HG03565 (cell line): Measurements from ENCODE around the gene TSHZ2.

Experiments
- ATAC-seq: cut with Tn5 transposase; IDR thresholded peaks from one replicate; pipeline ENCODE4 v1.9.1; 2021; ENCODE audit warnings: mild to moderate bottlenecking, moderate library complexity; ENCODE audit not compliant: unreplicated experiment

The TSHZ2 gene

DNA sequence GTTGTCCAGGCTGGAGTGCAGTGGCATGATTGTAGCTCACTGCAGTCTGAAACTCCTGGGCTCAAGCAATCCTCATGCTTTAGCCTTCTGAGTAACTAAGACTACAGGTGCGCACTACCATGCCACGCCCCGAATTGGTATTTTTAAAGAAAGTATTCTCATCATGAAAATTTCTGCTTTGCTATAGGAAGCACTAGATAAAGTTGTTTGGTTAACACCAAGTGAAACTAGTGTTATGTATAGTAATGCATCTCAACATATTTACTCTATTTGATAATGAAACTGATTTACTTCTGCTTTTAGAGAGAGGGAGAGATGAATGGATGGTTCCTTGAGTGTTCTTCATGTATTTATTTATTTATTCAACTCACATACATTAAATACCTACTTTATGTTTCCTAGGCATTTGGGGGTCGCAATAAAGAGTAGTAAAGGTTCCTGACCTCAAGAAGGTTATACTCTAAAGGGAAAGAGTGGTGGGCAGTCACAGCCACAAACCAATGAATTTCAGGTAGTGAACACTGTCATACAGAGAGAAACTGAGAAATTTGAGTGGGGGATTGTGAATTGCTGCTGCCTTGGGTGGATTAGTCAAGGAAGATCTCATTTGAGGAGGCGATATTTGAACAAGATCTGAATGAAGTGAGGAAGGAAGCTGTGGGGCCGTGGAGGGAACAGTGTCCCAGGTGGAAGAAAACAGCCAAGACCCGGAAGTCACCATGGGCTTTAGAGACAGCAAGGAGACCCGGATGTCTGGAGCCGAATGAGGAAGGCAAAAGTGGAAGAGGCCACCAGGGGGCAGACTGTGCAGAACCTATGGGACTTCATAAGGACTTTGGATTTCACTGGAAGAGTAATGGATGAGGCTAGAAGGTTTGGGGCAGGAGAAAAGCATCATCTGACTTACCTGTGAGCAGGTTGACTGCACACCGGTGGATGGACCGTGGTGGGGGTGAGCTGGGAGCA, 185.6 kb downstream of the TSHZ2 start:
- peak; percentile 71 for ATAC-seq

DNA sequence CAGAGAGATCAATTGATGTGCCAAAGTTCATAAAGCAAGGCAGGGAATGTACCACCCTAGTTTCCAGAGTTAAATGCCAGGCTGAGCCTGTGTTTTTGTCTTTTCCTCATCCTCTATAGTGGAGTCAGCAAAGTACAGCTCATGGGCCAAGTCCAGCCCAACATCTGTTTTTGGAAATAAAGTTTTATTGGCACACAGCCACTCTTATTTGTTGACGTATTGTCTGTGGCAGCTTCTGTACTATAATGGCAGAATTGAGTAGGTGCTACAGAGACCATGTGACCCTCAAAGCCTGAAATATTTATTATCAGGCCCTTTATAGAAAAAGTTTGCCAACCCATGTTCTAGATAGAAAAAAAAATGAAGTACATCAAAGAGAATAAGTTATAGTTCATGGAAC, 187.0 kb downstream of the TSHZ2 start:
- no peak for ATAC-seq

DNA sequence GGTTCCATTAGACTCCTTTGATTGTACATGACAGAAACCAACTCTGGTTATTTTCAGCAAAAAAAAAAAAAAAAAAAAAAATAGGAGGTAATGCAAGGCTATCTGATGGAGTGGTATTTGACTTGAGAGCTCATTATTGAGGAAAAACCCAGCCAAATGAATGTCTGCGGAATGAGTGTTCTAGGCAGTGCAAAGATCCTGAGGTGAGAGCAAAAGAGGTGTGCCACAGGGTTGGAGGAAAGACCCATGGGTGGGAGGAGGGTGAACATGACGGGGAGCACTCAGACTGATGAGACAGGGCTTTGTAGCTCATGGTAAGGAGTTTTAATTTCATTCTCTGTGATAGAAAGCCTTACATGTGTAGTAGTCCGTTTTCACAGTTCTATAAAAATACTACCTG, 188.9 kb downstream of the TSHZ2 start:
- no peak for ATAC-seq

DNA sequence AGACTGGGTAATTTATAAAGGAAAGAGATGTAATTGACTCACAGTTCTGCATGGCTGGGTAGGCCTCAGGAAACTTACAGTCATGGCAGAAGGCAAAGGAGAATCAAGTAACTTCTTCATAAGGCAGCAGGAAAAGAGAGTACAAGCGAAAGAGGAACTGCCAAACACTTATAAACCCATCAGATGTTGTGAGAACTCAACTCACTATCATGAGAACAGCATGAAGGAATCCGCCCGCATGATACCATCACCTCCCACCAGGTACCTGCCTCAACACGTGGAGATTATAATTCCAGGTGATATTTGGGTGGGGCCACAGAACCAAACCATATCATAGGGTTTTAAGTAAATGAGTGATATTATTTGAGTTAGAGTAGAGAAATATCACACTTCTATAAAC, 189.3 kb downstream of the TSHZ2 start:
- no peak for ATAC-seq

DNA sequence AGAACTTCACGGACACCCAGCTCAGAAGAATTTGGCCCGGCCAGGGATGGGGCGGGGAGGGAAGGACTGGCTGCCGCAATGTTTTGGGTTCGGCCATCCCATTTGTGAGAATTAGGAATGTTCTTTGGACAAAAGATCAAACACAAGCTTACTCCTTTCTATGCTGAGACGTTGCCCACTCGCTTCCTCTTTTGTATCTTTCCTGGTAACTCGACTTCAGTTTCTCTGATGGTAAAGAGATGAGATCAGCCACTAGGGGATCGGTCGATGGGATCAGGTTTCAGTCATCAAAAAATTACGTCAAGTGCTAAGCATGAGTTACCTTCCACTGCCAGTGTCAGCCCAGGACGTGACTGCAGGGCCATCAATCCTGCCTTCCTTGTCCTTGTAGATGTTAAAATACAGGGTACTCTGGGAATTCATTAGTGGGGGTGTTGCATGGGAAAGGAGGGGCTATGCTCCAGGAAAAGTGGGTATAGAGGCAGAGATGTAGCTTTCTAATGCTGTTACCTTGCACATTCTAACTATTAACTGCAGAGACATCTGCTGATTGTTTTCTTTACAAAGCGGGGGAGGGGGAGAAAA, 190.2 kb downstream of the TSHZ2 start:
- ATAC-seq = no peak

DNA sequence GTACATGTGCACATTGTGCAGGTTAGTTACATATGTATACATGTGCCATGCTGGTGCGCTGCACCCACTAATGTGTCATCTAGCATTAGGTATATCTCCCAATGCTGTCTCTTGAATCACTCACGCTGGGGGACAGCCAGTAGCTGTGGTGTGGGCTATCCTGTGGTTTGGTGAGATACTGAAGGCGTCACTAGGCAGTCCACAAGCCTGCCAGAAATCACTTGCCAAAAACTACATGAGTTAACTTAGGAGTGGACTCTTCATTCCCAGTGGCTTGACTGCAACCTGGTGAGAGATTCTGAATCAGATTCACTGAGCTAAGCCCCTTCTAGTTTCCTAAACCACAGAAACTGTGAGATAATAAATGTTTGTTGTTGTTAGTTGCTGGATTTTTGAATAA, 191.3 kb downstream of the TSHZ2 start:
- ATAC-seq = no peak

DNA sequence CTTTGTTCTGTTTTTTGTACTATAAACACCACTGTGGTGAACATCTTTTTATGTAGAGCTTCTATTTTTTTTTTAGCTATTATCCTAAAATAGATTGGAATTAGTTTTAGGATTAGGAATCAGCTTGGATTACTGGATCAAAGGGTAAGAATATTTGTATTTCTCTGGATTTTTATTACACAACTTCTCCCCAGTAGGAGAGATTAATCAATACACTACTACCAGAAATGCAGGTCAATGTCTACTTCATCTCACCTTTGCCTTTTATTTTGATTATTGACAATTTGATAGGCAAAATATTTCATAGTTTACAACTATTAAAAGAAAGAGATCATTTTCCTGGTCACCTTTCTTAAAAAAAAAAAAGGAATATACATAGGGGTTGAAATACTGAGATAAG, 191.9 kb downstream of the TSHZ2 start:
- no peak for ATAC-seq

DNA sequence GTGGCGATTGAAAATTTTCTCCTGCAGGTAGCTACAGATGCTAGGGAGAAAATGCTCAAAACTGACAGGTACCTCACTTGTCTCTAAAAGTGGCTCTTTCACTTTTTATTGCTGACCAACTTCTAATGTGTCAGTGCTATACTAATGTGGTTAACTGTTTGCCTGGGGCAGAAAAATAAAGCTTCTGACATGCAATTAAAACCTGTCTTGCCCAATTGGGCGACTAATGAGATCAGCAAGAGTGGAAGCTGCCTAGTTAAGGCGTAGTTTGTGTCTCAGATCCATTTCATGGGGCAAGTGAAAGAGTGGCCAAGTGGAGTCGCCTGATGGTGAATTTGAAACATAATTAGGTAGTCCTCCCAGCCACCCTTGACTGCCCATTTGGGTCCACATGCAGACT, 193.3 kb downstream of the TSHZ2 start:
- ATAC-seq = no peak

DNA sequence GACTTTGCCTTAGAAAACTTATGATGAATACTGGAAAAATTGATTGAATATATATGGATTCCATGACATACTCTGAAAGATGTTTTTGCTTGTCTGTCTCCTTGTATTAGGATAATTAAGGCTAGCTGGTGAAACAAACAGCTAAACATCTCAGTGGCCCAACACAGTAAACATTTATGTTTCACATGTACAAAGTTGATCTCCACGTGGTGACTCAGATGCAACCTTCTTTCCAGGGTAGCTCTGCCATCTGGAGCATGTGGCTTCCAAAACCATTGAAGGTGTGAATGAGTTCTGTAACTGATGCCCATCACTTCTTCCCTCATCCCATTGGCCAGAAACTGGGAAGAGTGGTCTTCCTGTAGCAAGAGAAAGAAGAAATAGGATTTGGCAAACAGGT, 196.3 kb downstream of the TSHZ2 start:
- no peak for ATAC-seq

DNA sequence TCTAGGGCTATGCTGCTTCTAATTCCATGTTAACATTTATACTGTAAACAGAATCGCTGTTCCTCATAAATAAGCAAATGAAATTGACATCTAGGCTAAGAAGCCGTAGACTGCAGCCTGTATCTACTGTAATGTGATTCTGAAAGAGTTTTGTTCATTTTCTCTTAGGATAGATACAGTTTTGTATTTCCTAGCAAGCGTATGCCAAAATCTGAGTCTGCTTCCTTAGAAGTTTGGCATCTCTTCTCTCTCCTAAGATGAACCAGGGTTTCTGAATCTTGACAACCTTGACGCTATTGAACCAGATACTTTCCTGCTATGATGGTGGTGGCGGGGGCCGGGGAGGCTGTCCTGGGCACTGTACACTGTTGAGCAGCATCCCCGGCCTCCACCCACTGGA, 198.0 kb downstream of the TSHZ2 start:
- no peak for ATAC-seq

DNA sequence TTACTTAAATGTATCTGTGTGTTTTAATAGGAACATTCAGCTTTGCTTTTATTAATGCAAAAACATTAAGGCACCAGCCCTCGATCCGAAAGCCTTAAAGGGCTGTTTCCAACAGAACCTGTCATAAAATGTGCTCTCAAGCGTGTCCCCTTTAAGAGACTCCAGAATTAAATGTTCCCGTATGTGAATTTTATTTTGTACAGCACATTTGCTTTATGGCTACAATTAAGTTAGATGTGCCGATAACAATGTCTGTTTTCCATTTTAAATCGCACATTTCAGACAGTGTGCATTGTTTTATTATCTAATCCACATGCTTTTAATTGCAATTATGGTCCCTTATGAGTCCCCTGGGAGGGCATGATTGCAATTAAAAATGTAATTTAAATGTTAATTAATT, 198.9 kb downstream of the TSHZ2 start:
- ATAC-seq = no peak

DNA sequence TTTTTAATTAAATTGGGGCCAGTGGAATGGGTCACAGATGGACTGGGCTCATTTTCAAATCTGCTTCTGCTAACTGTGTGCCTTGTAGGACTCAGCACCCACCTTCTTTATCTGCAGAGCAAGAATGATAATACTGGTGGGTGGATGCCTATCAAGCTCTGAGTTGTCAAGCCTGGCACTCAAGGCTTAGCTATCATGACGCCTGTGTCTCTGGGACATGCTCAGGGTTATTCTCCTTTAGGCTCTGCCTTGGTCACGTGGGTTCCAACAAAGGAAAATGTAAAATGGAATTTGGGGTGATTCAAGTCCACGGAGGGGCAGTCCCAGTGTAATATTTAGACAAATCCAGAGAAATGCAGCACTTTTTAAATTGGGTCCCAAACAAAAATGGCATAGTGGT, 202.3 kb downstream of the TSHZ2 start:
- ATAC-seq = no peak

DNA sequence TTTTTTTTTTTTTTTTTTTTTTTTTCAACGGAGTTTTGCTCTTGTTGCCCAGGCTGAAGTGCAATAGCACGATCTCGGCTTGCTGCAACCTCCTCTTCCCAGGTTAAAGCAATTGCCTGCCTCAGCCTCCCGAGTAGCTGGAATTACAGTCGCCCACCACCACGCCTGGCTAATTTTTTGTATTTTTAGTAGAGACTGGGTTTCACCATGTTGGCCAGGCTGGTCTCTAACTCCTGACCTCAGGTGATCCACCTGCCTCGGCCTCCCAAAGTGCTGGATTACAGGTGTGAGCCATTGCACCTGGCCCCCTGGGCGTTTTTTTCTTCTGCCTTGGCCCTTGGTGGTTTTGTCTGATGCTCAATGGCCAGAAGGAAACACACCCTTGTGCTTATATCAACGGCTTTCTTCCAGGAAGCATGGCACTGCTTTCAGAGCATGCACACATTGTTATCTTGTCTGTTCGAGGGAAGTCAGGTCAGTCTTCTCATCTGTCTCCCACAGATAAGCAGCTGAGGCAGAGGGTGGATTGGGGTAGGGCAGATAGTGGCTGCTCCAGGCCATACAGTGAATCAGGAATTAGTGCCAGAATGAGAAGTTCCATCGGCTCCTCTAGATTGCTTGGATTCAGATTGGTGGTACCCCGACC, 203.1 kb downstream of the TSHZ2 start:
- no peak for ATAC-seq

DNA sequence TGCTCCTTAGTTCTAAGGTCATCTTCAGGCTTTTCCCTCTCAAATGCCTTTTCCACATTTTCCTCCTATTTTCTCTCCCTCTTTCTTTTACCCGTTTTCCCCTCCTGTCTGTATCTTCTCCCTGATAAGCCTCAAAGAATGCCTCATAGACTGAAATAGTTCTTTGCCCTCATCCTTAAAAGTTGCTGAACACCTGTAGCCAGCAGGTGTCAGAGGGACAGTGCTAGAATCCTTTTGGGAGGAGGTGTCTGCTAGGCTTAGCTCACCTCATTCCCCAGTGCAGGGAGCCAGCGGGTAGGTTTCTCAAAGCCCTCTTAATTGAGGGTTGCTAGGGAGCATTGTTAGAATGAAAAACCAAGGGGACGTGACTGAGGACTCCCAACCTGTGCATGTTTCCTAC, 204.0 kb downstream of the TSHZ2 start:
- ATAC-seq = no peak

DNA sequence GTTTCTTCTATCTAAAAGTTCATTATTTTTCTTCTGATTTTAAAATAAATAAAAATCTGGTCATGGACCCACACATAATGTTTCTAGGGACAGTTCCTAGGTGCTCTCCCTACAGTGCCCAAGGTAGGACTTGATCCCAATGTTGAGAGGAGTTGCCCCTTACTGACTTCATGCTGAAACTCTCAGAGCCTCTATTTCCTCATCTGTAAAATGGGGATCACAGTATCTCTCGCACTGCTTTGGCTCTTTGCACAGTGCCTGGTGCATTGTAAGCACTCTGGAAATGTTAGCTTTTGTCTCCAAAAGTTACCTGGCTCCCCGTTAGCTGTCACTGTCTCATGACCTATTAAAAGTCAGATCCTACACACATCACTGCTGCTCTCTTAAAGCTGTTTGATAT, 205.5 kb downstream of the TSHZ2 start:
- ATAC-seq = no peak

DNA sequence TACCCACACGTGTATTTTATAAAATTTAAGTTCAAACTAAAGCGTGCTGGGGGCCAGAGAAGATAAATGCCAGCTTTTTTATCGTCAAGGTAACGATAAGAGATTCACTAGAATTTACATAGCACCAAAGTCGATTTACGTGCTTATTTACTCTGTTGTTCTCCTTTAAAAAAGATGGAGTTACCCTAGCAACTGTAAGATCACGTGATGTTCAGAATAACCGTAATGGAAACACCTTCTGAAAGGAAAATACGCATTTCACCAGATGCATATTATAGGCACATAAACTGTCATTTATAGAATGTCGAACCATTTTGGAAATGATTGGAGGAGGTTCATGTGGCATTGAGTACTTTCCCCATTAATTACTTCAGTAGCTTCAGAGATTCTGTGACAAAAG, 207.6 kb downstream of the TSHZ2 start:
- no peak for ATAC-seq

DNA sequence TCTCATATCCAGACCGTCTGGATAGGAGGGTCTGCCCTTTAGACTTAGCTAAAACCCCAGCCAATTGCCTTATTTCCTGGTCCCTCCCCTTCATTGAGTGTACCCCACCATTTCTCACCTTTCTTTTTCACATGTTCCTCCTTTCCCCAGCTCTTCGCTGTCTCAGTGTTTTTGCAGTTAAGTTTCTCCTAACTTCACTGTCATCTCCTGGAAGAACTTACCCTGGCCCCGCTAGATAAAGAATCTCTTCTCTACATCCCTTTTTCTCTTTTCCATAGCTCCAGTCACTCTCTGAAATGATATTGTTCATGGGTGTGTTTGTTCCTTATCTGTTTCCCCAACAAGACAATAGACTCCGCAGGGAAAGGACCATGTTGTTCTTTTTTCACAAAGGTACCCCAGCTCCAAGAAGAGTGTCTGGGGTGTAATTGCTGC, 208.8 kb downstream of the TSHZ2 start:
- no peak for ATAC-seq

DNA sequence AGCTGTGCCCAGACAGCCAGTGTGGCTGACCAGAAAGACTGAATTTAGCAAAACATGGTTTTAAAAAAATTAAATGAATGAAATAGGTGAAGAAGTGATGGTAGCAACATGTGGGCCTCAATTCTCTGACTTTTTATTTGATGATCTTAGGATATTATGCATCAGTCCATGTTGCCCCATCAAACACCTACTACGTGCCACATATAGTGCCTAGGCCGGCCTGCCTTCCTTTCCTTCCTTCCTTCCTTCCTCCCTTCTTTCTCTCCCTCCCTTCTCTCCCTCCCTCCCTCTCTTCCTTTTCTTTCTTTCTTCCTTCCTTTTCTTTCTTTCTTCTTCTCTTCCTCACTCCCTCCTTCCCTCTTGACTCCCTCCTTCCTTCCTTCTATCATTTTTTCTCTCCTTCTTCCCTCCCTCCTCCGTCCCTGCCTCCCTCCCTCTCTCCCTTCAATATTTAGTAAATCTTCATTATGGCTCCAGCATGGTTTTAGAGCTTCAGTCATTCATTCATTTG, 209.8 kb downstream of the TSHZ2 start:
- ATAC-seq = no peak

DNA sequence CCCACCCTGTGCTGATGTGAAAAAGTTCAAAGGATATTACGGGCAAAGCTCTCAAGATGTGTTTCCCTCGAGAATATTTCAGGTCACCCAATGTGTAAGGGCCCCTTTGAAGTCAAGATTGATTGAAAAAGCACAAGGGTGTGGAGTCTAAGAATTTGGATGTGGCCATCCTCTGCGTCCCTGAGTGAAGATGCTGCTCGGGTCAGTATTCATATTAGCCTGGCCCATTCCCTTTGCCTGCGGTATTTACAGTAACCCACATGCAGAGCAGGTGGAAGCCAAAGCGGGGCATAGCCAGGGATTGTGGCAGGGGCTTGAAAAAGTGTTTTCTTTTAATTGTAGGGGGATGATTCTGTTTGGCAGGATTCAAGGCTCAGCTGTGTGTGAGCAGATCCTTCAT, 211.0 kb downstream of the TSHZ2 start:
- ATAC-seq = no peak

DNA sequence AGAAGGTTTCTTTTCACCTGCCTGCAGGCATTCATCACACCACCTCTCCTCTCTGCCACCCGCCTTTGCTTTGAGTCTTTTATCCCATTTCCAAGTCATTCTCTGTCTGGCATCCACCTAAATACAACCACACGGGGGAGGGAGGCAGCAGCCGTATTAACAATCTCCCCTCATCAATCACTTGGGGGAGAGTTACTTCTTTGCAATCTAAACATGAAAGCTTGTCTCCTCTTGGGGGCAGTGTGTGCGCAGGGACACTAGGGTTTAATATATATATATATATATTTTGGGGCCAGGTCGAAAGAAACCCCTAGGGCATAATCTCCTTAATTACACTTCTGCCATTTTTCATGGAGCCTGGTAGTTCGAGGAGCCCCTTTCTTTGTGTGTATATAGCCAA, 214.5 kb downstream of the TSHZ2 start:
- no peak for ATAC-seq

DNA sequence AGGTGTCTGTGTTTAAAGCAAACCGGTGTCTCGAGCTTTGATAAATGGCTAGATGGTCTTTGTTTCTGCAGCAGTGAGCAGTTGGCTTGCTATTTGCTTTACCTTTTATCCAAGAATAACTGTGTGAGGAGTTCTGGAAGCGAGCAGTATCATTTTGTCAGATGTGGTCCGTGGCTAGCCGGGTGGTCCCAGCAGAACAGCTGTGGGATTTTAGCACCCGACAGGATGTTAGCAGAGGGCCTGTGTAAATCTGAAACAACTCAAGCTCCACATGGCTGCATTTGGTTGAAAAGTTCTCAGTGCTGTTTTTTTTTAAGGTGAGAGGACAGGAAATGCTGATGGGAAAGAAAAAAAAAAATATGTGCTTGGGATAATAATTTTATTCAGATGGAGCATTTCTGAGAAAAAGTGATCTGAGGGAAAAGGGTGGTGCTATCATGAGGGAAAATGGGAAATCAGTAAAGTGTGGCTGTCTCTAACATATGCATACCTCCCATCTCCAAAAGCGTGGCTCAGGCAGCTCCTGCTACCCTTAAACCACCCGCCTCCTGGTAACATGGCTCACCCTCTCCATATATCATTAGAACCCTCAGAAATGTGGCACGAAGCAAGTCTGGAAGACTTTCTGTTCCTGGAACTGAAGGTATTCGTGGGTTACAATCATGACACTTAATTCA, 215.4 kb downstream of the TSHZ2 start:
- no peak for ATAC-seq
